ENCODE results near the gene ATOH8.

DNA sequence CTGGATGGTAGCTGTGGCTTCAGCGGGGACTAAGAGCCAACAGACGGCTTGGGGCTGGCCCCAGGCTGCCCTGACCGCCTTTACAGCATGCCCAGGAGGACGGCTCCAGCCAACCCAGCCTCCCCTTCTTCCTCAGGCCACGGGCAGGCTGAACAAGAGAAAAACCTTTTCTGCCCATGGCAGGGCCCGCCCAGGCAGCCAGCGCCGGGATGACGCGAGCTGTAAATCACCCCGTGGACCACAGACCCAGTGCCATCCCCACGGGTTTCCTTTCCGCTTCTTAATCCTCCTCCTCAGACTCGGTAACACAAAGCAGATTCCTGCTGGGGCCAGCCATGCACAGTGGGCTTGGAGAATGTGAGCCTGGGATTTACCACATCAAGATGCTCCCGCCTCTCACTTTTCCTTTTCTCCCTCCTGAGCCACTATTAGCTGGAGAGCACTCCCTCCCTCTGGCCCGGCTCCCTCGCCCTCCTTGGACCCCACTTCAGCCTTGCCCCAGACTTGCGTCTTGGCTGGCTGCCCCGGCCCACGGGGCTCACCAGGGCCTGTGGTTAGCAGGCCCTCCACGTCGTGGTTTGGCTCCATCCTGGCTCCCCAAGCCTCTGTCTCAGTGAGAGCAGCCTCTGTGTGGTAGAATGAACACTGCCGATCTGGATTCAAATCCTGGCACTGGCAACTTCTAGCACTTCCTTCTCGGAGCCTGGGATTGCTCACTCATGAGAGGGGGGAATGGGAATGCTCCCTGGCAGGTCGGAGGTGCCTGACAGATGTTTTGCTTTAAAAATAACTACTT, 31.4 kb downstream of the ATOH8 start:
- TF ChIP-seq CTCF (IDR thresholded peaks at IDR 0.05) (no peak), POLR2A (IDR thresholded peaks at IDR 0.05) (no peak)

Measured in prostate gland (tissue), 2 donors.